Uterus (tissue), 4 donors: ENCODE results near the gene PPP2R2C. TPM values are rescaled to one million over a fixed set of nuclear protein-coding genes. Genes with fewer than 3 reads are reported as not detected.

Source experiments
- DNase-seq, 2 donors: peaks; one replicate each; pipeline ENCODE4 v3.0.0-alpha.2; 2019 to 2020
- H3K27ac ChIP-seq, 2 donors: fragments of 200-600 bp; sonication (generic); 1 replicate in 1 of 2; 2 replicates in 1 of 2; pipeline ENCODE4 v1.5.1; 2016 to 2018
- H3K27me3 ChIP-seq, 2 donors: fragments of 200-600 bp; sonication (generic); one replicate each; pipeline ENCODE4 v1.5.1; 2018 to 2019; ENCODE audit warnings: control low read depth in 1 of 2
- H3K36me3 ChIP-seq, 2 donors: fragments of 200-600 bp; sonication (generic); one replicate each; pipeline ENCODE4 v1.5.1; 2019; ENCODE audit warnings: control low read depth in 1 of 2
- H3K4me1 ChIP-seq, 2 donors: fragments of 200-600 bp; sonication (generic); one replicate each; pipeline ENCODE4 v1.5.1; 2018 to 2019; ENCODE audit warnings: control low read depth in 1 of 2
- H3K4me3 ChIP-seq, 2 donors: fragments of 200-600 bp; sonication (generic); 1 replicate in 1 of 2; 2 replicates in 1 of 2; pipeline ENCODE4 v1.5.1; 2018 to 2019; ENCODE audit warnings: mild to moderate bottlenecking in 1 of 2
- H3K9me3 ChIP-seq, 2 donors: fragments of 200-600 bp; sonication (generic); one replicate each; pipeline ENCODE4 v1.5.1; 2019; ENCODE audit warnings: control low read depth in 1 of 2
- CTCF ChIP-seq, 4 experiments: fragments of 200-600 bp in 2 of 4; fragments of 450-650 bp in 2 of 4; sonication (generic) in 2 of 4; IDR thresholded peaks; one replicate each; pipeline ENCODE4 v1.5.1; 2016 to 2019; ENCODE audit warnings: antibody characterized with exemption in 4 of 4, mild to moderate bottlenecking in 2 of 4, moderate library complexity in 1 of 4
- POLR2A ChIP-seq, 2 donors: fragments of 450-650 bp; IDR thresholded peaks; one replicate each; pipeline ENCODE4 v1.6.1; 2016; ENCODE audit warnings: antibody characterized with exemption in 2 of 2, mild to moderate bottlenecking in 1 of 2, moderate library complexity in 1 of 2
- intact Hi-C: fragments of 100-400 bp; cut with DNase I; formaldehyde crosslinking; loops from one replicate; pipeline ENCODE4 v1.15.1; 2023; ENCODE audit warnings: low total_unique reads
- total RNA-seq, 4 donors: library from RNA; depleted of rRNA in 3 of 4; stranded (reverse); fragments of >200 nt in 3 of 4; gene quantifications; one replicate each; pipeline versions ENCODE4 v1.1.0 to v1.2.4, GENCODE V29; 2014 to 2023
- donor health status: DM: yes; HTN: yes; CAD: no.

The PPP2R2C gene
- total RNA-seq, 4 donors from 2014 or later, result 2.9 to 49.1 (median 27.3) TPM

- no peaks in the 10 kb centered on the region for H3K4me1 ChIP-seq
- H3K9me3 ChIP-seq, result no peaks in the 10 kb centered on the region
- H3K27ac ChIP-seq, result no peak overlapping the region
- intact Hi-C loops, result no loop called here
- TF ChIP-seq POLR2A (IDR thresholded peaks at IDR 0.05), result no peak
- TF ChIP-seq CTCF (IDR thresholded peaks at IDR 0.05), result no peak
- no peaks in the 10 kb centered on the region for H3K36me3 ChIP-seq
- DNase-seq, result no peak
- H3K4me3 ChIP-seq, result no peak overlapping the region
- no peaks in the 10 kb centered on the region for H3K27me3 ChIP-seq
These were observed 111.2 kb downstream of the PPP2R2C start for GRCh38 chr4:6361076-6361784.

GRCh38 chr4:6360385-6360784, 112.0 kb downstream of the PPP2R2C start:
- no peak overlapping the region for H3K27ac ChIP-seq
- no peaks in the 10 kb centered on the region for H3K9me3 ChIP-seq
- no peak for TF ChIP-seq POLR2A (IDR thresholded peaks at IDR 0.05)
- TF ChIP-seq CTCF (IDR thresholded peaks at IDR 0.05), result no peak
- no peaks in the 10 kb centered on the region for H3K36me3 ChIP-seq
- H3K27me3 ChIP-seq, result no peaks in the 10 kb centered on the region
- no peak for DNase-seq
- H3K4me1 ChIP-seq, result no peaks in the 10 kb centered on the region
- intact Hi-C loops, result no loop called here
- H3K4me3 ChIP-seq, result no peak overlapping the region

GRCh38 chr4:6359536-6360308, 112.7 kb downstream of the PPP2R2C start:
- H3K27ac ChIP-seq, result no peak overlapping the region
- no peak for DNase-seq
- H3K4me3 ChIP-seq, result no peak overlapping the region
- TF ChIP-seq POLR2A (IDR thresholded peaks at IDR 0.05), result no peak
- no peak for TF ChIP-seq CTCF (IDR thresholded peaks at IDR 0.05)
- no peaks in the 10 kb centered on the region for H3K4me1 ChIP-seq
- H3K36me3 ChIP-seq, result no peaks in the 10 kb centered on the region
- no peaks in the 10 kb centered on the region for H3K27me3 ChIP-seq
- no peaks in the 10 kb centered on the region for H3K9me3 ChIP-seq
- intact Hi-C loops, result no loop called here

GRCh38 chr4:6357476-6357875, 114.9 kb downstream of the PPP2R2C start:
- H3K36me3 ChIP-seq, result no peaks in the 10 kb centered on the region
- TF ChIP-seq CTCF (IDR thresholded peaks at IDR 0.05) (no peak), POLR2A (IDR thresholded peaks at IDR 0.05) (no peak)
- H3K4me1 ChIP-seq, result no peaks in the 10 kb centered on the region
- no peak for DNase-seq
- no peaks in the 10 kb centered on the region for H3K9me3 ChIP-seq
- intact Hi-C loops, result no loop called here
- H3K27me3 ChIP-seq, result no peaks in the 10 kb centered on the region
- no peak overlapping the region for H3K27ac ChIP-seq
- no peak overlapping the region for H3K4me3 ChIP-seq

- intact Hi-C loops, result no loop called here
- Histone ChIP-seq H3K4me1 (no peaks in the 10 kb centered on the region), H3K27me3 (no peaks in the 10 kb centered on the region), H3K36me3 (no peaks in the 10 kb centered on the region), H3K27ac (no peak overlapping the region), H3K9me3 (no peaks in the 10 kb centered on the region), H3K4me3 (no peak overlapping the region)
- TF ChIP-seq POLR2A (IDR thresholded peaks at IDR 0.05) (no peak), CTCF (IDR thresholded peaks at IDR 0.05) (no peak)
- DNase-seq, result no peak
These were observed 116.3 kb downstream of the PPP2R2C start for GRCh38 chr4:6356076-6356560.
